ENCODE measurements around the gene COL6A5.

The COL6A5 gene

DNA sequence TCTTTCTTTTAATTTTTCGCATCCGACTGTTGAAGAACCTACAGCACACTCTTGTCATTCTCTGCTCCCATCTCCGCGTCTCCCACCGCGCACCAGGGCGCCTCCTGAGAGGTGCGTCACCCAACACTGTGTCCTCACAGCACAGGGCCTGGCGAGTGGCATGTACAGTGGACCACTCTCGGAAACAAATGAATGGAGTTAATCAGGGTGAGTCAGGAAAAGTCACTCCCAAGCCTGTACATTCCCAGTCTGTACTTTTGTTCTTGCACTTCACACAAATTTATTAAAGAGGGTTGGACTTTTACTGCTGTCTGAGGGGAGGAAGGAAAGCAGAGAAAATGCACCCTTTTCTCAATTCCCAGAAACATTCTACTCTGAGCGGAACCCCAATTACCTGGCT lies 172.1 kb downstream of the COL6A5 start:
- no peak for DNase-seq (ENCODE audit: low read depth)

DNA sequence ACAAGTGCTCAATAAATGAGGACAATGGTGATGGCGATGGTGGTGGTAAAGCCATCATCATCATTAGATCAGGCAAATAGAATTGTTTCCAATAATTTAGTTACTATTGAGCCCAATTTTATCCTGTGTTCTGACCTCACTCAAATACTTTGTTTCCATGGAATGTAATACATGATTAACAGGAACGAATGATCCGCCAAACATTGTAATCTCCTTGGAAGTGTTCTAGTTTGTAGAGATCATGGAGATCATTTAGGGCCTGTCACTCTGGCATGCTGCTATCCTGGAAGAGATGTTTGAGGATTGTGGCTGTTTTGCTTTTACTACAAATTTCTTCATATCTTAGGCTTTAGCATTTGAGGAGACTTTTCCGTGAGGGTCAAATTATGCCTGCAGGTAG lies 174.3 kb downstream of the COL6A5 start:
- no peak for DNase-seq (ENCODE audit: low read depth)

DNA sequence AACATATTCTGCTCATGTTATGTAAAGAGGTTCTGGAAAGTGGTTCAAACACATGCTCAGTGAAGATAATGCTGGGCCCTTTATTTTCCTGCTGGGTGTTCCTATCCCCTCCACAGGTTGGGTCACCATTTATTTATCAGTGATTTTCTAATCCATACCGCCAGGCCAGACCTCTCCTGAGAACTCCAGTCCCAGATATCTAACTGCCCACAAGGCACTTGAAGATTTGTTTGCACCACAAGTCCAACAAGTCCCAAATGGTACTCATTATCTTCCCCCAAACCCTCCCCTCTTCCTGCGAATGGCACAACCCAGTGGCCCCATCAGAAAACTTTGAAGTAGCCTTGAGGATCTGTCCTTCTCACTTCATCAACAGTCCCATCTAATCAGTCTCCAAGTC lies 176.9 kb downstream of the COL6A5 start:
- no peak for DNase-seq (ENCODE audit: low read depth)

DNA sequence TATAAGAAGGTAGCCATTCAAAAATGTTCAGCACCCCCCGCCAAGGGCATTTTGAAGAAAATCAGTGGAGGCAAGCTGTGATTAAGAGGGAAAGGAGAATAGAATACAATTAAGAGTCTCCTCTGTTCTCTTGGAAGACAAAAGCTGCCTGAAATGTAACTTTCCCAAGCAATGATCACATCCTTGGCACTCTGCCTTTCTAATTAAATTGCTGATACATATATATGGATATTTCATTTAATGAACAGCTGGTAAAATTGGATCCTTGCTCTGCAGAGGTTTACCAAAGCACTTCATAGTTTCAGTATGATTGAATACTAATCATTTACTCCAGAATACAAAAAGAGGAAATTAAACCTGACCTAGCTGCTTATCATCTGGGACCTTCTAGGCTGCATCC lies 182.0 kb downstream of the COL6A5 start:
- no peak for DNase-seq (ENCODE audit: low read depth)

DNA sequence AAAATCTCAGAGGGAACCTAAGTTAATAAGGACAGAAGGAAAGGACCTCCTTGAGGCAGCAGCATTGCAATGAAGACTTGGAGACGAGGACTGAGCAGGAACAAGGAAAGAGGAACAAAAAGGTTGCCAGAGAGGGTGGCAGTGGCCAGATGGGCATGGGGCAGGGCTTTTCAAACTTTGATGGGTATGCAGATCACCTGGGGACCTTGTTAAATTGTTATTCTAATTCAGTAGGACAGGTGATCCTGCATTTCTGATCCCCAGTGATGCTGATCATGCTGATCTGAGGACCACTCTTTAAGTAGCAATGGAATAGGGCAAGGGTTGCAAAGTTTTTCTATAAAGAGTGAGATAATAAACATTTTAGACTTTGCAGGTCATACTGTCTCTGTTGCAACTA lies 182.6 kb downstream of the COL6A5 start:
- DNase-seq (ENCODE audit: low read depth), result no peak

DNA sequence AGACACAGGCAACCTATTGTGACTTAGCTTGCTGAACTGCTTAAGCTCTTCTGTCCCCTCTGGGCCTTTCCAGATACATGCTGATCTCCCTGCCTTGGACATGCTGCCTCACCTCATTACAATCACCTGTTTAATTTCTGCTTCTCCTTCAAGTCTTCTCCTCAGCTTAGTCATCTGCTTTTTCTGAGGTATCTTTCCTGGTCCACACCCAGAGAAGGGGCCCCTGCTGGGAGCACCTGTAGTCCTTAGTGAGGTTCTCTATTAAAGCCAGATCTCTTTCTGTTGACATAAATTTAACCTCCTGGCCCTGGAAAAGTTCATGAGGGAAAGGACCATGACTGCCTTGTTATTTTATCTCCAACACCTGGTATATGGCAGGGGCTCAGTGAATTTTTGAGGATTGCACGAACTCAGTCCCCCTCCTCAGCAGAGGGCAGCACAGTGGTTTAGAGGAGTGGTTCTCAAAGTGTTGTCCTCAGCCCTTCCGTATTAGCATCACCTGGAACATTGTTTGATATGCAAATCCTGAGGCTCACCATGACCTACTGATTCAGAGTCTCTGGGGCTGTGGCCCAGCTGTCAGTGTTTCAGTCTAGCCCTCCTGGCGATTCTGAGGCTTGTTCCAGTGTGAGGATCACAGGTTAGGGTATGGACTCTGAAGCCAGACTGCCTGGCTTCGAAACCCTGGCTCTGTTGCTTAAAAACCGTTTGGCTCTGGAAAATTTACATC lies 184.2 kb downstream of the COL6A5 start:
- no peak for DNase-seq (ENCODE audit: low read depth)

DNA sequence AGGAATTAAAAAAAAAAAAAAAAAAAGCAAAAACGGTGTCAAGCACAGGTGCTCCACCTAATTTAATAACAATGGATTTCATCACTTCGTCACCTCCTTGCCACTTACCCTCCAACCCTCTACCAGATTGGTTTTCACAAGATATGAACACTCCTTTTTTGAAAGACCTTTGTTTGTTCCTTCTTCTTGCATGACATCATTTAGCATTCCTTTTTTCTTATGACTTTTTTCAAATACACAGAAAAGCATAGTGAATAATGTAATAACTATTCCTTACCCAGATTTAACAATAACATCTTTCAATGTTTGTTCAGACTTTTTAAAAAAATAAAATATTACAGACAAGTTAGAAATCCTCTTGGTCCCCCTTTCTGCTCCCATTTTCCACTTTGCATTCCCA lies 187.8 kb downstream of the COL6A5 start:
- DNase-seq (ENCODE audit: low read depth), result no peak

Measured in activated T-cell treated with anti-CD3 and anti-CD28 coated beads for 24 hours (primary cell).